Ishikawa (cell line): ENCODE results near the gene NAV3.

Source experiments
- CEBPB ChIP-seq: IDR thresholded peaks from 2 replicates; pipeline ENCODE4 v1.6.1; 2012
- EGR1 ChIP-seq: IDR thresholded peaks from 2 replicates; pipeline ENCODE4 v1.6.1; 2012
- EP300 ChIP-seq: IDR thresholded peaks from 2 replicates; pipeline ENCODE4 v1.6.1; 2012; ENCODE audit warnings: borderline replicate concordance
- FOXM1 ChIP-seq: IDR thresholded peaks from 2 replicates; pipeline ENCODE4 v1.6.1; 2012; ENCODE audit warnings: low read depth, borderline replicate concordance
- REST ChIP-seq: IDR thresholded peaks from 2 replicates; pipeline ENCODE4 v1.6.1; 2012; ENCODE audit warnings: low read depth, mild to moderate bottlenecking
- TAF1 ChIP-seq: IDR thresholded peaks from 2 replicates; pipeline ENCODE4 v1.6.1; 2012; ENCODE audit warnings: low read depth, mild to moderate bottlenecking
- YY1 ChIP-seq: IDR thresholded peaks from 2 replicates; pipeline ENCODE4 v1.6.1; 2012; ENCODE audit warnings: low read depth
- TF ChIP-seq, protein P1 (sequence below): IDR thresholded peaks from 2 replicates; pipeline ENCODE4 v1.6.1; 2012
- TF ChIP-seq, protein P2 (sequence below): IDR thresholded peaks from 2 replicates; pipeline ENCODE4 v1.6.1; 2012

DNA sequence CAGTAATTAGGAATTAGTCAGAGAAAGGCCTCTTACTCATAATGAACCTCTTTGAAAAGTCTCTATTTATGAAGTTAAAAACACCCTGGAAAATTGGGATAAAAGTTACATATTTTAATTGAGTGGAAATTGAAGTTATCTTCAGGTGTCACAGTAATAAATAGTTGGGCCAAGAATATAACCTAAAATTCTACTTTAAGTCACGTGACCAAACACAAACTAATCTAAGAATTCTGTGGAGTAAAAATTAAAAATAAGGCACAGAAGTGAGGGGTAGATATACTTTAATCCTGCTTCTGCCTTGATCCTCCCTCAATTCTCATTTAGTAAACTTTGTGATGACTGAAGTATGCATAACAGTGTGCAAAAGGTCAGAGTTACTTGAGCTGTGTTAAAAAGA, 226.4 kb downstream of the NAV3 start:
- TF ChIP-seq, protein P1, sequence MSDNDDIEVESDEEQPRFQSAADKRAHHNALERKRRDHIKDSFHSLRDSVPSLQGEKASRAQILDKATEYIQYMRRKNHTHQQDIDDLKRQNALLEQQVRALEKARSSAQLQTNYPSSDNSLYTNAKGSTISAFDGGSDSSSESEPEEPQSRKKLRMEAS = no peak
- no peak for TF ChIP-seq REST
- no peak for TF ChIP-seq FOXM1
- TF ChIP-seq YY1 = no peak
- no peak for TF ChIP-seq CEBPB
- no peak for TF ChIP-seq TAF1
- TF ChIP-seq EGR1 = no peak
- TF ChIP-seq, protein P2, sequence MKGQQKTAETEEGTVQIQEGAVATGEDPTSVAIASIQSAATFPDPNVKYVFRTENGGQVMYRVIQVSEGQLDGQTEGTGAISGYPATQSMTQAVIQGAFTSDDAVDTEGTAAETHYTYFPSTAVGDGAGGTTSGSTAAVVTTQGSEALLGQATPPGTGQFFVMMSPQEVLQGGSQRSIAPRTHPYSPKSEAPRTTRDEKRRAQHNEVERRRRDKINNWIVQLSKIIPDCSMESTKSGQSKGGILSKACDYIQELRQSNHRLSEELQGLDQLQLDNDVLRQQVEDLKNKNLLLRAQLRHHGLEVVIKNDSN = no peak
- no peak for TF ChIP-seq EP300
